GM06990 (cell line): ENCODE results near the gene ITGA3.

Experiments used
- DNase-seq: peaks from one replicate; pipeline ENCODE4 v3.0.0-alpha.2; 2011; ENCODE audit not compliant: insufficient read length; ENCODE audit errors: extremely low read depth
- H3K27me3 ChIP-seq: replicated peaks from 2 replicates; pipeline ENCODE4 v1.6.0; 2011; ENCODE audit warnings: low read length; ENCODE audit not compliant: control insufficient read depth, insufficient read depth
- H3K36me3 ChIP-seq: 2 replicates; pipeline ENCODE4 v1.5.1; 2011; ENCODE audit warnings: low read length; ENCODE audit not compliant: control insufficient read depth, insufficient read depth
- H3K4me3 ChIP-seq: replicated peaks from 2 replicates; pipeline ENCODE4 v1.5.1; 2011; ENCODE audit warnings: low read depth, mild to moderate bottlenecking, control low read depth, low read length
- TF ChIP-seq, protein P1 (sequence below): IDR thresholded peaks from 2 replicates; pipeline ENCODE4 v1.5.1; 2011; ENCODE audit warnings: low read length, control low read depth, mild to moderate bottlenecking, inconsistent platforms; ENCODE audit not compliant: insufficient read depth, poor library complexity, severe bottlenecking

ITGA3 gene

DNA sequence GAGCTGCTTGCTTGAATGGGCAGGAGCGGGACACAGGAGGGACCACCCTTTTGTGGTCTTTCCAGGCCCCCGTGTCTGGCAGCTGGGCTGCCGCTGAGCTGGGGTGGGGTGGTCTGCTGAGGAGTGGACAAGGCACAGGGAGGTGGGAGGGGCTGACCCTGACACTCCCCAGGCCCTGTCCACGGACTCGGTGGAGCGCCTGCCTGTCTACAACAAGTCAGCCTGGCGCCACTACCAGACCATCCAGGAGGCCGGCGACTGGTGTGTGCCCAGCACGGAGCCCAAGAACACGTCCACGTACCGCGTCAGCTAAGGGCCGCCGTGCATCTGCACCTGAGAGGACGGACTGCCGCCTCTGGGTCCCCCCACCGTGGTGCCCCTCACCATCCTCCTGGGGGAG lies 53.9 kb downstream of the ITGA3 start:
- no peaks in the 10 kb centered on the region for H3K27me3 ChIP-seq
- no peak overlapping the region for H3K4me3 ChIP-seq
- no peak for DNase-seq
- no peaks in the 10 kb centered on the region; the same call in none of the 2 replicates for H3K36me3 ChIP-seq
- TF ChIP-seq, protein P1, sequence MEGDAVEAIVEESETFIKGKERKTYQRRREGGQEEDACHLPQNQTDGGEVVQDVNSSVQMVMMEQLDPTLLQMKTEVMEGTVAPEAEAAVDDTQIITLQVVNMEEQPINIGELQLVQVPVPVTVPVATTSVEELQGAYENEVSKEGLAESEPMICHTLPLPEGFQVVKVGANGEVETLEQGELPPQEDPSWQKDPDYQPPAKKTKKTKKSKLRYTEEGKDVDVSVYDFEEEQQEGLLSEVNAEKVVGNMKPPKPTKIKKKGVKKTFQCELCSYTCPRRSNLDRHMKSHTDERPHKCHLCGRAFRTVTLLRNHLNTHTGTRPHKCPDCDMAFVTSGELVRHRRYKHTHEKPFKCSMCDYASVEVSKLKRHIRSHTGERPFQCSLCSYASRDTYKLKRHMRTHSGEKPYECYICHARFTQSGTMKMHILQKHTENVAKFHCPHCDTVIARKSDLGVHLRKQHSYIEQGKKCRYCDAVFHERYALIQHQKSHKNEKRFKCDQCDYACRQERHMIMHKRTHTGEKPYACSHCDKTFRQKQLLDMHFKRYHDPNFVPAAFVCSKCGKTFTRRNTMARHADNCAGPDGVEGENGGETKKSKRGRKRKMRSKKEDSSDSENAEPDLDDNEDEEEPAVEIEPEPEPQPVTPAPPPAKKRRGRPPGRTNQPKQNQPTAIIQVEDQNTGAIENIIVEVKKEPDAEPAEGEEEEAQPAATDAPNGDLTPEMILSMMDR = no peak

DNA sequence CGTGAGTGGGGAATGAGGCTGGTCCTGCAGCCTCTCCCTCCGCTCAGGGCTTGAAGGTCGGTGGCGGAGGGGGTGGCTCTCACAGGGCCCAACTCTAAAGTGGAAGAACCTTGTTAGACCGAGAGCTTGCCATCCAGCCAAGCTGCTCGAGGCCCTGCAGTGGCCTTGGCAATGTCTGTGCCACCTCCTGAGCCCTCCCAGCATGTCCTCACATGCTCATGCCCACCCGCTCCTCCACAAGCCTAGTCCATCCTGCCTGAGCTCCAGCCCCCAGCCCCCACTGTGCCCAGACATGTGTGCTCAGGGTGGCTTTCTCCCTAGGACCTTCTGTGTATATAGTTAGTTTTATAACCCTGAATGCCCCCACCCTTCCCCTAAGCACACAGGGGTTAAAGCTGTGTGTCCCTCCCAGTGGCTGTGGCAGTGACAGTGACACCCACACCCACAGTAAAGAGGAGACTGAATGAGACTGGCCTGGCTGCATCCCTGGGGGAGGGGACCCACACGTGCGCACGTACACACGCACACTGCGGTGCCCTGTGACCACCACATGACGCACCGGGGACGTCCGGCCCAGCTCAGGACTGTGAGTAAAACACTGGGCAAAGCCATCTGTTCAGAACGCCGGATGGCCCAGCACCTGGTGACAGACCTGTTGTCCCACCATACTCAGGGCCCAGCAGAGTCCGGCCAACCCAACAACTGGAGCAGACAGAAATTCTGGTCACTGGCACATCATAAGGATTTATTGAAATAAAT lies 54.9 kb downstream of the ITGA3 start:
- DNase-seq = no peak
- Histone ChIP-seq H3K4me3 (no peak overlapping the region), H3K36me3 (no peaks in the 10 kb centered on the region; the same call in none of the 2 replicates), H3K27me3 (no peaks in the 10 kb centered on the region)
- TF ChIP-seq, protein P1 = no peak

DNA sequence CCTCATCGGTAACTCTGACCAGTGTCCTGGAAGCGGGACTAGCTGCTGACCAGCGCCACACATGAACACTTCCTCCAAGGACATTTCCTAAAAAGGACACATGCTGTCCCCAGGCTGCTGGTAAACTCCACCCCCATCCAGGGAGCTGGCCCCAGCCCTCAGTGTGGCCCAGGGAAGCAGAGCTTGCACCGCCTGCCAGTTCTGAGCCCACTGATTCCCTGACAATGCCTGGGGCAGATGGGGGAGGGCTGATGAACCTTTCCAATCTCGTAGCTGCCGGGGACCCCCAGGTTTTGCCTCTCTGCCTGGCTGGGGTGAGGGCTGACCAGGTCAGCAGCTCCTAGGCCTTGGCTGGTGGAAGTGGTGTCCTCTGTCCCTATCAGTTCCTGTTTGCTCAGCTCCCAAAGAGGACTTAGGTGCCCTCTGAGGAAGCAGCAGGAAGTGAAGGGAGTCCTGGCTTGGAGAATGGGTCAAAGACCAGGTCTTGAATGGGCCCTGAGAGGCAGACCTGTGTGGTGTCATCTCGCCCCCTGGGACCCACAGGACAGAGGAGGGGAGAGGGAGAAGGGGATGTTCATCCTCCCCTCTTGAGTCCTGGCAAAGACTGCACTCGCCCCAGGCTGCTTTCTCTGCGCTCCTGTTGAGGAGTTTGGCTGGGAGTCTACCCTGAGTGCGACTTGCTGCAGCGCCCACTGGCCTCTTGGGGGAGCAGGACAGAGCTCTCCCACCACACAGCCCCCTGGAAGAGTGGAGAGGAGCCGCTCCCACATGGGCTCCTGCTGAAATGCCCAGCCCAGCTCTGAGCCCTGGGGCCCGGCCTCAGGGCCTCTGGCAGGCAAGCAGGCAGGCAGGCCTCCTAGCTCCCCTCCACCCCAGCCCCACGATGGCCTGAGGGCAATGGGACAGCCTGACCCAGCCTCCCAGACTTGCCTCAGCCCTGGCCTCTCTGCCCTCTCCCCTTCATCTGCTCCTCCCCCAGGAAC lies 56.1 kb downstream of the ITGA3 start:
- no peak for DNase-seq
- H3K36me3 ChIP-seq = no peaks in the 10 kb centered on the region; the same call in 1 of the 2 replicates
- no peaks in the 10 kb centered on the region for H3K27me3 ChIP-seq
- TF ChIP-seq, protein P1 = peak; percentile 15
- H3K4me3 ChIP-seq = no peak overlapping the region

DNA sequence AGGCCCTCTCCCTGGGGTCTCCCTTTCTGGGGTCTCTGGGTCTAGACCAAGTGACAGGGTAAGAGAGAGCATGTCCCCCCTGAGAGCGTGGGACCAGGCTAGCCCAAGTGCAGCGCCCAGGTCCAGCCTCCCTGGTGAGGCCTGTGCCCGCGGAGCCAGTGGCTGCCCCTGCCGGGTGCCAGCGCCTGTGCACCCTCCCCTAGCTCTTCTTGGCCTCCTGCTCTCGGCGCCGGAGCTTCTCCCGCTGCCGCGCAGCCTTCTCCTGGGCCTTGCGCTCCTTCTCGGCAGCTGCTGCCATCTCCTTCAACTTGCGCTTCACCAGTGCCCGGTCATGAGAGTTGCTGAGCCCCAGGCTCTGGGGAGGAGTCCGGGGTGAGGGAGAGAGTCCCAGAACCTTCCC lies 56.8 kb downstream of the ITGA3 start:
- TF ChIP-seq, protein P1 = no peak
- H3K4me3 ChIP-seq = no peak overlapping the region
- no peak for DNase-seq
- H3K36me3 ChIP-seq = no peaks in the 10 kb centered on the region; the same call in 1 of the 2 replicates
- no peaks in the 10 kb centered on the region for H3K27me3 ChIP-seq

DNA sequence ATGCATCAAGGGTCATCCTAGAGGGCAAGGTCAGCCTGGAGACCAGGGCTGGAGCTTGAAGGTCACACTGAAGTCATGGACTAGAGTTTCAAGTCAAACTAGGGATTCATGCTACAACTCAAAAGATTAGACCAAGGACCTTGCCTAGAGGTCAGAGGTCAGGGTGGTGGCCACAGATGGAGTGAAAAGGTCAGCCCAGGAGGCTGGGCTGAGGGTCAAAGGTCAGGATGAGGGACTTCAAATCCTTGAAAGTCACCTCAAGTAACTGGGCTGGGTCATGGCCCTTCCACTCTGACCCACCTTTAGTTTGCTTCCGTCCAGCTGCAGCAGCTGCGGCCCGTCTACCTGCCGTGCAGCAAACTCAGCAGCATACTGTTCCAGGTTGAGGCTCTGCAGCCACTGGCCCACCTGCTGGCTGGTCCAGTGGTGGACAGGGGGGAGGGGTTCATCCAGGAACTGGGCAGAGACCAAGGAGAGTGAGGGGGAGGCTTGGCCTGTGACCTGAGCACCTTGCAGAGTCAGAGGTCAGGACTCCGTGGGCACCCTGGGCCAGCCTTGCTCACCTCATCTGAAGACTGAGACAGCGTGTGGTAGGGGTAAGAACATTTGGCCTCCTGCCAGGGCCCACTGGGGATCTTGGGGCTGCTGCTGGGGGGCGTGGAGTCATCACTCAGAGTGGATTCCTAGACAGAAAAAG lies 57.9 kb downstream of the ITGA3 start:
- DNase-seq = no peak
- Histone ChIP-seq H3K36me3 (no peaks in the 10 kb centered on the region; the same call in 1 of the 2 replicates), H3K4me3 (no peak overlapping the region), H3K27me3 (no peaks in the 10 kb centered on the region; the same call in 1 of the 2 replicates)
- TF ChIP-seq, protein P1 = no peak
